Ascending aorta (tissue), 2 donors: ENCODE data around the gene RASA1. TPM values are rescaled to one million over a fixed set of nuclear protein-coding genes. Genes with fewer than 3 reads are reported as not detected.

Source experiments
- DNase-seq, 2 donors: peaks; one replicate each; pipeline ENCODE4 v3.0.0-alpha.2; 2019; ENCODE audit warnings: low spot score in 2 of 2
- H3K27ac ChIP-seq, 2 donors: fragments of 200-600 bp; sonication (generic); one replicate each; pipeline ENCODE4 v1.5.1; 2016 to 2017; ENCODE audit warnings: mild to moderate bottlenecking in 1 of 2
- H3K27me3 ChIP-seq: fragments of 200-600 bp; sonication (generic); one replicate; pipeline ENCODE4 v1.5.1; 2017
- H3K36me3 ChIP-seq, 2 donors: fragments of 200-600 bp; sonication (generic); one replicate each; pipeline ENCODE4 v1.5.1; 2016
- H3K4me1 ChIP-seq, 2 donors: fragments of 200-600 bp; sonication (generic); one replicate each; pipeline ENCODE4 v1.5.1; 2016 to 2017; ENCODE audit warnings: mild to moderate bottlenecking in 1 of 2
- H3K4me3 ChIP-seq, 2 donors: fragments of 200-600 bp; sonication (generic); one replicate each; pipeline ENCODE4 v1.5.1; 2016 to 2017; ENCODE audit warnings: mild to moderate bottlenecking in 1 of 2
- H3K9me3 ChIP-seq, 2 donors: fragments of 200-600 bp; sonication (generic); one replicate each; pipeline ENCODE4 v1.5.1; 2016
- intact Hi-C: fragments of 100-400 bp; cut with DNase I; formaldehyde crosslinking; loops from one replicate; pipeline ENCODE4 v1.15.1; 2023
- total RNA-seq: library from RNA; depleted of rRNA; stranded (reverse); fragments of >200 nt; gene quantifications from one replicate; pipeline ENCODE4 v1.1.0, GENCODE V29; 2016
- TF ChIP-seq, protein P1 (sequence below), 3 experiments: fragments of 200-600 bp in 2 of 3; fragments of 450-650 bp in 1 of 3; sonication (generic) in 2 of 3; IDR thresholded peaks; one replicate each; pipeline ENCODE4 v1.5.1; 2016 to 2019; ENCODE audit warnings: antibody characterized with exemption in 3 of 3, mild to moderate bottlenecking in 1 of 3, moderate library complexity in 1 of 3

RASA1 gene
- total RNA-seq, 1 donor from 2014 or later, result 30.5 TPM

DNA sequence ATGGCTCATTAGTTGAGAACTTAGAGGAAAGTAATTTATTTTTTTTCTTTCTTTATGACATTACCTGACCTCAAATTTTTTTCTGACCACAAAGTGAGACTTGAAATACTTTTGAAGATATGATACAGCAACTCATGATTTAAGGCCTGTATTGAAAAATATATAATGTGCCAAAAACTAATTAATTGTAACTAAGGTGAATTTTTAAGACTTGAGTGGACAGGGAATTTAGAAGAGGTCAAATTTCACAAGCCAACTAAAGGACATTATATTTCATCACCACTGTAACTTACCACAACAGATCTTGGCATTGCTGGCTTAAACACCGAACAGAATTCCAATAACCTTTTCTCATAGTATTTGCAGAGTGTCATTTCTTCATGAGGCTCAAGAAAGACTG lies 143.2 kb downstream of the RASA1 start:
- DNase-seq, result no peak
- H3K4me1 ChIP-seq, result peaks cover 0 to 2% of the 10 kb centered on the region in 2 donors
- peak overlapping the region; percentile 95 to 98 for H3K27ac ChIP-seq
- no peaks in the 10 kb centered on the region for H3K27me3 ChIP-seq
- H3K36me3 ChIP-seq, result peaks cover 19 to 33% of the 10 kb centered on the region in 2 donors
- intact Hi-C loops, result loop anchor here (5.0 to 10.0 kb wide), 4 partner anchors 144 to 854 kb away; partner anchors contain the start of genes COX7C, RASA1 and TMEM161B
- H3K9me3 ChIP-seq, result no peaks in the 10 kb centered on the region
- TF ChIP-seq, protein P1, sequence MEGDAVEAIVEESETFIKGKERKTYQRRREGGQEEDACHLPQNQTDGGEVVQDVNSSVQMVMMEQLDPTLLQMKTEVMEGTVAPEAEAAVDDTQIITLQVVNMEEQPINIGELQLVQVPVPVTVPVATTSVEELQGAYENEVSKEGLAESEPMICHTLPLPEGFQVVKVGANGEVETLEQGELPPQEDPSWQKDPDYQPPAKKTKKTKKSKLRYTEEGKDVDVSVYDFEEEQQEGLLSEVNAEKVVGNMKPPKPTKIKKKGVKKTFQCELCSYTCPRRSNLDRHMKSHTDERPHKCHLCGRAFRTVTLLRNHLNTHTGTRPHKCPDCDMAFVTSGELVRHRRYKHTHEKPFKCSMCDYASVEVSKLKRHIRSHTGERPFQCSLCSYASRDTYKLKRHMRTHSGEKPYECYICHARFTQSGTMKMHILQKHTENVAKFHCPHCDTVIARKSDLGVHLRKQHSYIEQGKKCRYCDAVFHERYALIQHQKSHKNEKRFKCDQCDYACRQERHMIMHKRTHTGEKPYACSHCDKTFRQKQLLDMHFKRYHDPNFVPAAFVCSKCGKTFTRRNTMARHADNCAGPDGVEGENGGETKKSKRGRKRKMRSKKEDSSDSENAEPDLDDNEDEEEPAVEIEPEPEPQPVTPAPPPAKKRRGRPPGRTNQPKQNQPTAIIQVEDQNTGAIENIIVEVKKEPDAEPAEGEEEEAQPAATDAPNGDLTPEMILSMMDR (IDR thresholded peaks at IDR 0.05), result no peak
- H3K4me3 ChIP-seq, result peak overlapping the region; percentile 78 to 79

DNA sequence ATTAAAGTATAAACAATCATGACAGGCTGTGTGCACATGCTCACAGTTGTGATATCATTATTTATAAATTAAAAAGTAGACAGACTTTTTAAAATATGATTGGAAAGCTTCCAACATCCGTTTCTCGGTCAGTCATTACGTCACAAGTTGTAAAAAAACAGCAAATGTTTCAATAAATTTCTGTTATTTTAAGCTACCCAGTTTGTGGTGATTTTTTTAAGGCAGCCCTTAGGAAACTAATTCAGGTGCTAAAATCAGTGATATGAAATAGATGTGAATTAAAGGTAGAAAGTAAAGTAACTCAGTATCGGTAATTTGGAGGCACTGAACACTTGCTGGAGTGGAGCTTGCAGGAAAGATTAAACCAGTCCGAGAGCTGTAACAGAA lies 143.9 kb downstream of the RASA1 start:
- H3K4me3 ChIP-seq, result peak overlapping the region; percentile 78 to 79
- no peaks in the 10 kb centered on the region for H3K27me3 ChIP-seq
- intact Hi-C loops, result loop anchor here (5.0 to 10.0 kb wide), 4 partner anchors 144 to 853 kb away; partner anchors contain the start of genes COX7C, RASA1 and TMEM161B
- peaks cover 15 to 28% of the 10 kb centered on the region in 2 donors for H3K36me3 ChIP-seq
- H3K4me1 ChIP-seq, result peaks cover 0 to 2% of the 10 kb centered on the region in 2 donors
- TF ChIP-seq, protein P1 (IDR thresholded peaks at IDR 0.05), result no peak
- H3K27ac ChIP-seq, result peak overlapping the region; percentile 95 to 98
- no peak for DNase-seq
- no peaks in the 10 kb centered on the region for H3K9me3 ChIP-seq

DNA sequence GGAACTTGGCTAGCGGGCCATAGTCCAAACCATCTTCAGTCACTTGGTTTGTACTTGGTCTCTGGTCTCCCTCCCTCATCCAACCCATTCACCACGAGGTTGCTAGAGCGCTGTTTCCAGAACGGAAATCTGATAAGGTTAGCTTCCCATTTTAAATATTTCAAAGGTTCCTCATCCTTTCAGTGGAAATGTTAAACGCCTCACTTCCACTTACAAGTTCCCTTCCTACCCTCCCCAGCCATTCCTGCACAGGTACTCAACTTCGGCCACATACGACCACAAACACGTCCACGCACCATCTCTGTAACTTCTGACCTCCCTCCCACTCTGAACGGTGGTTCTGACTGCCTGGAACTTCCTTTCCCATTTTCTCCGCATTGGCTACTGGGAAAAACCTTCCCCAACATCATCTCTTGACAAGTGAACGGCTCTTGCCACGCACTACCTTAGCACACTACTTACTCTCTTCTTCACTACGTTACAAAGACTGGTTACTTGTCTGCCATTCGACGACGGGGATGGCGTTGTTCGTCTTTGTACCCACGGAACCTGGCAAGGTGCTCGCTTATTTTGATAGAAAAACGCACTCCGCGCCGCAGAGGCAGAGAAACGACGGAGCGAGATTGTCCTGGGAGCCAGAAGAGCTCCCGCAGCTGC lies 144.4 kb downstream of the RASA1 start:
- intact Hi-C loops, result loop anchor here (2.0 to 10.0 kb wide), 5 partner anchors 145 to 853 kb away; partner anchors contain the start of genes COX7C, RASA1 and TMEM161B
- peak in 1 of 2 donors; percentile 76 for DNase-seq

DNA sequence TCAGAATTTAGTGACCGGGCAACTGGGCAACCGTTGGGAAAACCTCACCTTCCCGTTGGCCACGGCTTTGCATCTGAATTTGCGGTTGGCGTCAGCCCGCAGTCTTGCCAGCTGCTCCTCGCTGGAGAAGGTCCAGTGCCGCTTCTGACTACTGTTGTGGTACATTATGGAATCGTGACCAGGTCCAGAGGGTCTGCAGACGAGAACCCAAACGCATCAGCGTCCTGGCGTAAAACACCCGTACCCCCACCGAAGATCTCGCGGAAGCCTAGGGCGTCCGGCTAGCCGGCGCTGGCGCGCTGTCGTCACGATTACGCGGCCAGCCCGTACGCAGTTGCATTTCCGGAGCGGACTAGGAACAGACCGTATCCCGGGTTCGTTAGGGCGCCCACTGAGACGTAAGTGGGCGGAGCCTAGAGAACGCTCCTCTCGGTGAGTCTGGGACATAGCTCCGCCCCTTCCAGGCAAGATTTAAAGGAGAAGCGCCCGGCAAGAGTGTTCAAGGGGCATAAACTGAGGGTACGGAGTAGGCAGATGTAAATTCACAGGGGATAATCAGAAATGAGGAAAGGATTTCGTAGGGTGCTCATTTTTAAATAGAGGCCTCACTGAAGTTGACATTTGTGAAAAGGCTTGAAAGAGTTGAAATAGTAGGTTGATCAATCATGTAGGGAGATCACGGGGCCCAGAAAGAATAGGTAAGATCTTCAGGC lies 145.1 kb downstream of the RASA1 start, which contains the start of gene CCNH:
Gene CCNH (minus strand): TSS at position 301 of the 713 bp plus-strand sequence. CDS start 136 bp downstream, at position 165.
- Histone ChIP-seq H3K27ac (peak within 1 kb of the TSS; percentile 95 to 98), H3K4me3 (peak within 1 kb of the TSS; percentile 78 to 79), H3K4me1 (peaks cover 0 to 2% of the 10 kb centered on the region in 2 donors), H3K27me3 (no peaks in the 10 kb centered on the region), H3K9me3 (no peaks in the 10 kb centered on the region), H3K36me3 (peaks cover 3 to 16% of the 10 kb centered on the region in 2 donors)
- intact Hi-C loops, result loop anchor here (2.0 to 10.0 kb wide), 5 partner anchors 145 to 852 kb away; partner anchors contain the start of genes COX7C, RASA1 and TMEM161B
- DNase-seq, result peak; percentile 96 to 99
- TF ChIP-seq, protein P1 (IDR thresholded peaks at IDR 0.05), result no peak

More for the DNA sequence above, 144.4 kb downstream of the RASA1 start:
- Histone ChIP-seq H3K27me3 (no peaks in the 10 kb centered on the region), H3K4me3 (peak overlapping the region; percentile 78 to 79), H3K27ac (peak overlapping the region; percentile 95 to 98), H3K36me3 (peaks cover 10 to 23% of the 10 kb centered on the region in 2 donors), H3K4me1 (peaks cover 0 to 2% of the 10 kb centered on the region in 2 donors), H3K9me3 (no peaks in the 10 kb centered on the region)
- TF ChIP-seq, protein P1 (IDR thresholded peaks at IDR 0.05), result no peak

DNA sequence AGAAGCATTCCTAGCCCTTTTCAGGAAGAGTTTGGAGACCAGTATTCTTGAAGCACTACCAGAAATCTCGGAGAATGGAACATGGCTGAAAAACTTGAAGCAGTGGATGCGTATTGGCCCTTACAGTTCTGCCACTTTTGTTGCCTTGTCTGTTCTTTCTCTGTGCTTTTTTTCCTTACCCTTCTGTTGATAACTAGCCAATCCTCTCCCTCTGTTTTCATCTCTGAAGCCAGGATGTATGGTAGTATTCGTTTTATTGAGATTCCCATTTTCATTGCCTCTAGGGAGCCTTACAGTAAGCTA lies 145.6 kb downstream of the RASA1 start:
- Histone ChIP-seq H3K27ac (peak overlapping the region; percentile 95 to 98), H3K36me3 (peaks cover 0 to 11% of the 10 kb centered on the region in 2 donors), H3K9me3 (no peaks in the 10 kb centered on the region), H3K27me3 (no peaks in the 10 kb centered on the region), H3K4me1 (peaks cover 0 to 2% of the 10 kb centered on the region in 2 donors), H3K4me3 (peak overlapping the region; percentile 78 to 79)
- TF ChIP-seq, protein P1 (IDR thresholded peaks at IDR 0.05), result no peak
- DNase-seq, result no peak
- intact Hi-C loops, result loop anchor here (2.0 to 10.0 kb wide), 5 partner anchors 146 to 852 kb away; partner anchors contain the start of genes COX7C, RASA1 and TMEM161B
